Measurements from ENCODE around the gene PPP3CB. TPM values are rescaled to one million over a fixed set of nuclear protein-coding genes. Genes with fewer than 3 reads are reported as not detected.

The PPP3CB gene
- total RNA-seq, 2 donors from 2014 or later, result 40.7 to 44.2 TPM

GRCh38 chr10:73495226-73495883, 469 bp downstream of the PPP3CB start:
- H3K4me3 ChIP-seq, result peak overlapping the region; percentile 57 to 80
- no peaks in the 10 kb centered on the region for H3K9me3 ChIP-seq
- H3K4me1 ChIP-seq, result peaks cover 2 to 34% of the 10 kb centered on the region in 2 donors
- H3K27me3 ChIP-seq, result no peaks in the 10 kb centered on the region
- H3K36me3 ChIP-seq, result peaks cover 26% of the 10 kb centered on the region
- DNase-seq (ENCODE audit: low spot score), result peak; percentile 88
- TF ChIP-seq, protein P1, sequence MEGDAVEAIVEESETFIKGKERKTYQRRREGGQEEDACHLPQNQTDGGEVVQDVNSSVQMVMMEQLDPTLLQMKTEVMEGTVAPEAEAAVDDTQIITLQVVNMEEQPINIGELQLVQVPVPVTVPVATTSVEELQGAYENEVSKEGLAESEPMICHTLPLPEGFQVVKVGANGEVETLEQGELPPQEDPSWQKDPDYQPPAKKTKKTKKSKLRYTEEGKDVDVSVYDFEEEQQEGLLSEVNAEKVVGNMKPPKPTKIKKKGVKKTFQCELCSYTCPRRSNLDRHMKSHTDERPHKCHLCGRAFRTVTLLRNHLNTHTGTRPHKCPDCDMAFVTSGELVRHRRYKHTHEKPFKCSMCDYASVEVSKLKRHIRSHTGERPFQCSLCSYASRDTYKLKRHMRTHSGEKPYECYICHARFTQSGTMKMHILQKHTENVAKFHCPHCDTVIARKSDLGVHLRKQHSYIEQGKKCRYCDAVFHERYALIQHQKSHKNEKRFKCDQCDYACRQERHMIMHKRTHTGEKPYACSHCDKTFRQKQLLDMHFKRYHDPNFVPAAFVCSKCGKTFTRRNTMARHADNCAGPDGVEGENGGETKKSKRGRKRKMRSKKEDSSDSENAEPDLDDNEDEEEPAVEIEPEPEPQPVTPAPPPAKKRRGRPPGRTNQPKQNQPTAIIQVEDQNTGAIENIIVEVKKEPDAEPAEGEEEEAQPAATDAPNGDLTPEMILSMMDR (IDR thresholded peaks at IDR 0.05), result no peak
- peak overlapping the region; percentile 97 for H3K27ac ChIP-seq

DNA sequence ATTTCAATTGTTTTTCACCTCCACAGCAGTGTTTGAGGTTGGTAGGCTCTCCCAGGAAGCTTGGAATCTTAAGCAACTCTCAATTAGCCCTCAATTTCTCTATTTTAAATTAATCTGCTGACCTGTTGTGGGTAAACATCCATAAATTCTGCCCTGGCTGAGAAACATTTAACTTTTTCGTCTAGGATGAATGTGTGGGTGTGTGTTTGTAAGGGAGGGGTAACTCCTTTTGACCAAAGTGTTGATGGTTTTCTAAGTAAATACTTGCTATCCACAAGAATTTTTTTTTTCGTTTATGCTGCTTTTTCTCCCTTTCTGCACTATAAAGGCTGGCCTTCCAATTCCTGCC, 973 bp downstream of the PPP3CB start:
- Histone ChIP-seq H3K27me3 (no peaks in the 10 kb centered on the region), H3K4me1 (peaks cover 2 to 34% of the 10 kb centered on the region in 2 donors), H3K27ac (peak overlapping the region; percentile 97), H3K9me3 (no peaks in the 10 kb centered on the region), H3K36me3 (peaks cover 21% of the 10 kb centered on the region), H3K4me3 (peak overlapping the region; percentile 57 to 80)
- TF ChIP-seq, protein P1 (IDR thresholded peaks at IDR 0.05), result no peak
- no peak for DNase-seq (ENCODE audit: low spot score)

DNA sequence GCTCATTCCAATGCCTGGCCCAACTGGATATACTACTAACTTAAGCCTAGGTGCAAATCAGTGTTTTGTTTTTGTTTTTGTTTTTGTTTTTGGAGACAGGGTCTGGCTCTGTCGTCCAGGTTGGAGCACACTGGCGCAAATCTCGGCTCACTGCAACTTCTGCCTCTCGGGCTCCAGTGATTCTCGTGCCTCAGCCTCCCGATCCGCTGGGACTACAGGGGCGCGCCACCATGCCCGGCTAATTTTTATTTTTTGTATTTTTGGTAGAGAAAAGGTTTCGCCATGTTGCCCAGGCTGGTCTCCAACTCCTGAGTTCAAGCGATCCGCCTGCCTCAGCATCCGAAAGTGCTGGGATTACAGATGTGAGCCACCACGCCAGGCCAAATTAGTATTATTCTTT, 1.6 kb downstream of the PPP3CB start:
- TF ChIP-seq, protein P1 (IDR thresholded peaks at IDR 0.05), result no peak
- no peaks in the 10 kb centered on the region for H3K27me3 ChIP-seq
- peaks cover 16% of the 10 kb centered on the region for H3K36me3 ChIP-seq
- no peak for DNase-seq (ENCODE audit: low spot score)
- peaks cover 2 to 34% of the 10 kb centered on the region in 2 donors for H3K4me1 ChIP-seq
- H3K27ac ChIP-seq, result no peak overlapping the region
- H3K9me3 ChIP-seq, result no peaks in the 10 kb centered on the region
- peak overlapping the region in 1 of 2 donors; percentile 80 for H3K4me3 ChIP-seq

GRCh38 chr10:73493781-73494180, 2.0 kb downstream of the PPP3CB start:
- Histone ChIP-seq H3K27ac (no peak overlapping the region), H3K4me3 (no peak overlapping the region), H3K27me3 (no peaks in the 10 kb centered on the region), H3K36me3 (peaks cover 12% of the 10 kb centered on the region), H3K4me1 (peaks cover 2 to 34% of the 10 kb centered on the region in 2 donors), H3K9me3 (no peaks in the 10 kb centered on the region)
- TF ChIP-seq, protein P1 (IDR thresholded peaks at IDR 0.05), result no peak
- DNase-seq (ENCODE audit: low spot score), result no peak

GRCh38 chr10:73486601-73487000, 9.2 kb downstream of the PPP3CB start:
- Histone ChIP-seq H3K36me3 (peaks cover 8% of the 10 kb centered on the region), H3K4me3 (no peak overlapping the region), H3K9me3 (no peaks in the 10 kb centered on the region), H3K27me3 (no peaks in the 10 kb centered on the region), H3K4me1 (no peaks in the 10 kb centered on the region), H3K27ac (no peak overlapping the region)
- DNase-seq (ENCODE audit: low spot score), result no peak
- TF ChIP-seq, protein P1 (IDR thresholded peaks at IDR 0.05), result no peak

DNA sequence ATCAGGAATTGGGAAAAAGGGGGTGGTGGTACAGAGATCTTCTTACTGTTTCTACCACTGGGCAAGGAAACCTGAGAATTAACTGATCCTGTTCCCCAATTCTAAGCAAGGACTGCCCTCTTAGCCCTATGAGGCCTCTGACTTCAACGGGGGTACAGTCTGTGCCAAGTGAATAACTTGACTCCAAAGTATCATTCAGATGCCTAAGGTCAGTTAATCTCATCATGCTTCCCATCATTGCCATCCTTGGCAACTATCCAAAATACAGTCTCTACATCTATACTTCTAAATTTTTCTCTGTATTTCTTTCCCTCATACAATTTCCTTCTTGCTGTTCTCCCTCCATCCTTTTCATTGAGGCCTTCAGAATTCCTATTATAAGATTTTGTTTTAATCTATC, 10.5 kb downstream of the PPP3CB start:
- no peak overlapping the region for H3K27ac ChIP-seq

More for the DNA sequence above, 10.5 kb downstream of the PPP3CB start:
- DNase-seq (ENCODE audit: low spot score), result no peak
- Histone ChIP-seq H3K36me3 (peaks cover 8% of the 10 kb centered on the region), H3K9me3 (no peaks in the 10 kb centered on the region), H3K4me1 (no peaks in the 10 kb centered on the region), H3K27me3 (no peaks in the 10 kb centered on the region), H3K4me3 (no peak overlapping the region)
- TF ChIP-seq, protein P1 (IDR thresholded peaks at IDR 0.05), result no peak

Data from right atrium auricular region (tissue), 2 donors.